NB4 (cell line): ENCODE data around the gene SPON2.

Experiments used
- CTCF ChIP-seq: IDR thresholded peaks from one replicate; pipeline ENCODE4 v1.5.1; 2012; ENCODE audit warnings: low read depth, low read length
- TF ChIP-seq, protein P1 (sequence below): IDR thresholded peaks from 2 replicates; pipeline ENCODE4 v1.6.1; 2011; ENCODE audit warnings: low read depth, low read length

GRCh38 chr4:1193206-1194009 lies 21.0 kb upstream of the SPON2 start:
- TF ChIP-seq CTCF: no peak
- TF ChIP-seq, protein P1, sequence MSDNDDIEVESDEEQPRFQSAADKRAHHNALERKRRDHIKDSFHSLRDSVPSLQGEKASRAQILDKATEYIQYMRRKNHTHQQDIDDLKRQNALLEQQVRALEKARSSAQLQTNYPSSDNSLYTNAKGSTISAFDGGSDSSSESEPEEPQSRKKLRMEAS: no peak
